Caco-2 (cell line): Measurements from ENCODE around the gene RTL1. TPM values are rescaled to one million over a fixed set of nuclear protein-coding genes. Genes with fewer than 3 reads are reported as not detected.

Source experiments
- BruUV-seq: library from RNA; stranded (reverse); fragments of 400-500 nt; replicated peaks from 2 replicates; lab custom pipeline; 2021; lab: Mats Ljungman, UMichigan
- CTCF ChIA-PET: fragments of 300-600 bp; sonication (Branson Sonifier 250); formaldehyde crosslinking; loops from one replicate; lab custom pipeline; 2022; ENCODE audit warnings: antibody characterized with exemption; lab: Charles Lee
- POLR2A ChIA-PET: fragments of 300-600 bp; sonication (Branson Sonifier 250); formaldehyde crosslinking; loops from one replicate; lab custom pipeline; 2022; ENCODE audit warnings: antibody characterized with exemption; lab: Charles Lee
- DNase-seq, 2 experiments: peaks; one replicate each; pipeline versions ENCODE4 v3.0.0 to v3.0.0-alpha.2; 2020 to 2022
- H3K27me3 ChIP-seq: replicated peaks from 2 replicates; pipeline ENCODE4 v1.6.0; 2011; ENCODE audit warnings: low read length; ENCODE audit not compliant: control insufficient read depth, insufficient read depth
- H3K36me3 ChIP-seq: 2 replicates; pipeline ENCODE4 v1.5.1; 2011; ENCODE audit warnings: low read length; ENCODE audit not compliant: control insufficient read depth, insufficient read depth
- H3K4me1 ChIP-seq: fragments of 250-450 bp; sonication (Bioruptor Pico); 2 replicates; pipeline ENCODE4 v1.5.1; 2020; ENCODE audit warnings: mild to moderate bottlenecking
- H3K4me3 ChIP-seq: 2 replicates; pipeline ENCODE4 v1.5.1; 2011; ENCODE audit warnings: low read depth, mild to moderate bottlenecking, control low read depth, low read length
- H3K9me3 ChIP-seq: fragments of 250-450 bp; sonication (Bioruptor Pico); 2 replicates; pipeline ENCODE4 v1.5.1; 2020; ENCODE audit warnings: mild to moderate bottlenecking, moderate library complexity
- H3K27ac Mint-ChIP-seq: one replicate; pipeline ENCODE4 v1.8.0; 2022; ENCODE audit warnings: mixed read lengths; ENCODE audit not compliant: unreplicated experiment
- H3K27me3 Mint-ChIP-seq: one replicate; pipeline ENCODE4 v1.8.0; 2022; ENCODE audit warnings: mixed read lengths; ENCODE audit not compliant: insufficient read depth, unreplicated experiment
- H3K36me3 Mint-ChIP-seq: one replicate; pipeline ENCODE4 v1.8.0; 2022; ENCODE audit warnings: mild to moderate bottlenecking, mixed read lengths; ENCODE audit not compliant: insufficient read depth, unreplicated experiment
- H3K4me1 Mint-ChIP-seq: one replicate; pipeline ENCODE4 v1.8.0; 2022; ENCODE audit warnings: low read depth, mixed read lengths; ENCODE audit not compliant: unreplicated experiment
- H3K4me3 Mint-ChIP-seq: one replicate; pipeline ENCODE4 v1.8.0; 2022; ENCODE audit warnings: mild to moderate bottlenecking, moderate library complexity, mixed read lengths; ENCODE audit not compliant: unreplicated experiment
- H3K9me3 Mint-ChIP-seq: one replicate; pipeline ENCODE4 v1.8.0; 2022; ENCODE audit warnings: mixed read lengths; ENCODE audit not compliant: unreplicated experiment
- intact Hi-C: fragments of 100-400 bp; cut with micrococcal nuclease; formaldehyde crosslinking; loops from one replicate; pipeline ENCODE4 v1.10.0; 2022; ENCODE audit not compliant: unreplicated experiment
- total RNA-seq: library from RNA; stranded (reverse); gene quantifications from 2 replicates; pipeline ENCODE4 v1.2.3, GENCODE V29; 2022
- TF ChIP-seq, protein P1 (sequence below), 2 experiments: fragments of 200-600 bp in 1 of 2; IDR thresholded peaks; 1 replicate in 1 of 2; 2 replicates in 1 of 2; pipeline versions ENCODE4 v1.5.1 to v1.8.0; 2011 to 2022; ENCODE audit warnings: antibody characterized with exemption in 1 of 2, control low read depth in 1 of 2, inconsistent platforms in 1 of 2, low read depth in 1 of 2, low read length in 1 of 2, mild to moderate bottlenecking in 1 of 2, moderate library complexity in 1 of 2; ENCODE audit not compliant: insufficient read depth in 1 of 2, severe bottlenecking in 1 of 2, unreplicated experiment in 1 of 2

RTL1 gene
- total RNA-seq, 1 experiment from 2014 or later: not detected

GRCh38 chr14:100836941-100837804, 66.3 kb downstream of the RTL1 start:
- no peak overlapping the region for H3K4me3 Mint-ChIP-seq
- H3K4me1 ChIP-seq: no peaks in the 10 kb centered on the region
- no peaks in the 10 kb centered on the region for H3K36me3 Mint-ChIP-seq

DNA sequence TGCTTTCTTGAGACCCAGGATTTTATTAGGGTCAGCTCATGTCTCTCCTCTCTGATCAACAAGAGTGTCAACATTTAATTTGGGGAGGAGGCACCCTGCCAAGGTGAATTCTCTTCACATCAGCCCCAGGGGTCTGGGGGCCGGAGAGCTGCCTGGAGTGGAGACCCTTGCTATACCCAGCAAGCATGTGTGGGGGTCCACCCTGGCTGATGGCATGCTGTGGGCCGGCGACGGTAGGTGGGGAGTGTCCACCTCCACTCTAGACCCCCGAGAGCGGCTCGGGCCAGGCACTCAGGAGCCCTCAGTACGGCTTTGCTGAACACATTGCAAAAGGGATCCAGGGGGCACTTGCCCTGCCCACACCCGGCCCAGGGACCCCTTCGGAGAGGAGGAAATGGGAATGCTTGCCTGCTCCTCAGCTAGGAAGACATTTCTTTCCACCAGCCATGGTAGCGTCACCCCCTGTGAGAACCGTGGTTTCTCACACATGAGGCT, 67.2 kb downstream of the RTL1 start:
- Mint-ChIP-seq H3K9me3 (no peaks in the 10 kb centered on the region), H3K36me3 (no peaks in the 10 kb centered on the region), H3K27me3 (no peaks in the 10 kb centered on the region), H3K4me3 (no peak overlapping the region), H3K27ac (no peak overlapping the region), H3K4me1 (peaks cover 15% of the 10 kb centered on the region)
- no TSS peak for BruUV-seq
- intact Hi-C loops: no loop called here
- DNase-seq: no peak
- H3K9me3 ChIP-seq: no peaks in the 10 kb centered on the region
- peaks cover 3% of the 10 kb centered on the region; the same call in 1 of the 2 replicates for H3K4me1 ChIP-seq
- TF ChIP-seq, protein P1, sequence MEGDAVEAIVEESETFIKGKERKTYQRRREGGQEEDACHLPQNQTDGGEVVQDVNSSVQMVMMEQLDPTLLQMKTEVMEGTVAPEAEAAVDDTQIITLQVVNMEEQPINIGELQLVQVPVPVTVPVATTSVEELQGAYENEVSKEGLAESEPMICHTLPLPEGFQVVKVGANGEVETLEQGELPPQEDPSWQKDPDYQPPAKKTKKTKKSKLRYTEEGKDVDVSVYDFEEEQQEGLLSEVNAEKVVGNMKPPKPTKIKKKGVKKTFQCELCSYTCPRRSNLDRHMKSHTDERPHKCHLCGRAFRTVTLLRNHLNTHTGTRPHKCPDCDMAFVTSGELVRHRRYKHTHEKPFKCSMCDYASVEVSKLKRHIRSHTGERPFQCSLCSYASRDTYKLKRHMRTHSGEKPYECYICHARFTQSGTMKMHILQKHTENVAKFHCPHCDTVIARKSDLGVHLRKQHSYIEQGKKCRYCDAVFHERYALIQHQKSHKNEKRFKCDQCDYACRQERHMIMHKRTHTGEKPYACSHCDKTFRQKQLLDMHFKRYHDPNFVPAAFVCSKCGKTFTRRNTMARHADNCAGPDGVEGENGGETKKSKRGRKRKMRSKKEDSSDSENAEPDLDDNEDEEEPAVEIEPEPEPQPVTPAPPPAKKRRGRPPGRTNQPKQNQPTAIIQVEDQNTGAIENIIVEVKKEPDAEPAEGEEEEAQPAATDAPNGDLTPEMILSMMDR (IDR thresholded peaks at IDR 0.05; ENCODE audit: insufficient read depth in 1 of 2, low read depth in 1 of 2, low read length in 1 of 2, severe bottlenecking in 1 of 2, unreplicated experiment in 1 of 2): no peak
- ChIA-PET POLR2A (no interaction called here), CTCF (no interaction called here)
- no peaks in the 10 kb centered on the region for H3K36me3 ChIP-seq
- no peaks in the 10 kb centered on the region for H3K27me3 ChIP-seq
- H3K4me3 ChIP-seq: no peak overlapping the region

More at GRCh38 chr14:100836941-100837804, 66.3 kb downstream of the RTL1 start:
- Histone ChIP-seq H3K4me3 (no peak overlapping the region), H3K9me3 (no peaks in the 10 kb centered on the region), H3K27me3 (no peaks in the 10 kb centered on the region), H3K36me3 (no peaks in the 10 kb centered on the region)
- TF ChIP-seq, protein P1 (IDR thresholded peaks at IDR 0.05; ENCODE audit: insufficient read depth in 1 of 2, low read depth in 1 of 2, low read length in 1 of 2, severe bottlenecking in 1 of 2, unreplicated experiment in 1 of 2): no peak
- Mint-ChIP-seq H3K27me3 (no peaks in the 10 kb centered on the region), H3K9me3 (no peaks in the 10 kb centered on the region), H3K4me1 (peaks cover 7% of the 10 kb centered on the region), H3K27ac (no peak overlapping the region)
- DNase-seq: no peak
- ChIA-PET CTCF (no interaction called here), POLR2A (no interaction called here)
- no TSS peak for BruUV-seq
- intact Hi-C loops: no loop called here

DNA sequence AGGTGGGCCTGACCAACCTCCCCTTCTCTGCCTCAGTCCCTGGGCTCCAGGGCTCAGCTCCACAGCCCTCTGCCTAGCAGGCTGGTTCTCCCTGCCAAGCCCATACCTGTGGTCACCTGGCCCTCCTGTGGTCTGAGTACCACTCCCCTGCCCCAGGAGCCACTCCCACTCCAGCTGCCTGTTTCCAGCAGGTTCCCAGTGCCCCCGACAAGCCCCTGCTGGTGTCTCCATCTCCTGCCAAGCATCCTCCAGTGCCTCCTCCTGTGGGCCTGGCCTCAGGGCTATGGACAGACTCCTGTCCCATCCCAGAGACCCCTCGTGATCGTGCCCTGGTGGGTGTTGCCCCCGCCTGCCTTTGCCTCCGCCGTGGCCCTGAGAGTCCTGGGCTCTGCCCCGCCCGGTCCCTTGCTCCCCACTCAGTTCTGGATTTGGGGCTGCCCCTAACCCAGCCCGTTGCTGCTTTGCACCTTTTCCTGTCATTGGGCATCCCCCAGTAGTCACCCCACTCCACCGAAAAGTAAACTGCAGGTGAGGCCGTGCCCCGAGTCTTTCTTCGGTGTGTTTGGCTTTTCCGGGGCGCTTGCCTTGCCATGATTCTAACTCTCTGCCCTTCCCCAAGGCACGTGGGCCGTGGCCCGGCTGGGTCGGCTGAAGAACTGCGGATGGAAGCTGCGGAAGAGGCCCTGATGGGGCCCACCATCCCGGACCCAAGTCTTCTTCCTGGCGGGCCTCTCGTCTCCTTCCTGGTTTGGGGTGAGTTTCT, 67.8 kb downstream of the RTL1 start:
- BruUV-seq: no TSS peak
- Mint-ChIP-seq H3K27me3 (no peaks in the 10 kb centered on the region), H3K27ac (no peak overlapping the region), H3K9me3 (no peaks in the 10 kb centered on the region), H3K36me3 (no peaks in the 10 kb centered on the region), H3K4me1 (peaks cover 18% of the 10 kb centered on the region), H3K4me3 (no peak overlapping the region)
- POLR2A ChIA-PET: no interaction called here
- DNase-seq: no peak
- intact Hi-C loops: no loop called here
- CTCF ChIA-PET: no interaction called here
- TF ChIP-seq, protein P1 (IDR thresholded peaks at IDR 0.05; ENCODE audit: insufficient read depth in 1 of 2, low read depth in 1 of 2, low read length in 1 of 2, severe bottlenecking in 1 of 2, unreplicated experiment in 1 of 2): no peak
- H3K4me1 ChIP-seq: peaks cover 5% of the 10 kb centered on the region; the same call in 1 of the 2 replicates
- H3K9me3 ChIP-seq: no peaks in the 10 kb centered on the region
- no peaks in the 10 kb centered on the region for H3K36me3 ChIP-seq
- no peak overlapping the region for H3K4me3 ChIP-seq
- H3K27me3 ChIP-seq: no peaks in the 10 kb centered on the region
